CD4-positive, alpha-beta T cell treated with Interleukin-10 for 1 hour (primary cell): Measurements from ENCODE around the gene PDZD4.

Source experiments
- DNase-seq: peaks from one replicate; pipeline ENCODE4 v3.0.0-alpha.2; 2020

The PDZD4 gene

GRCh38 chrX:153769865-153770600 lies 60.3 kb downstream of the PDZD4 start:
- DNase-seq = no peak

GRCh38 chrX:153769158-153769864 lies 61.0 kb downstream of the PDZD4 start:
- DNase-seq = no peak

DNA sequence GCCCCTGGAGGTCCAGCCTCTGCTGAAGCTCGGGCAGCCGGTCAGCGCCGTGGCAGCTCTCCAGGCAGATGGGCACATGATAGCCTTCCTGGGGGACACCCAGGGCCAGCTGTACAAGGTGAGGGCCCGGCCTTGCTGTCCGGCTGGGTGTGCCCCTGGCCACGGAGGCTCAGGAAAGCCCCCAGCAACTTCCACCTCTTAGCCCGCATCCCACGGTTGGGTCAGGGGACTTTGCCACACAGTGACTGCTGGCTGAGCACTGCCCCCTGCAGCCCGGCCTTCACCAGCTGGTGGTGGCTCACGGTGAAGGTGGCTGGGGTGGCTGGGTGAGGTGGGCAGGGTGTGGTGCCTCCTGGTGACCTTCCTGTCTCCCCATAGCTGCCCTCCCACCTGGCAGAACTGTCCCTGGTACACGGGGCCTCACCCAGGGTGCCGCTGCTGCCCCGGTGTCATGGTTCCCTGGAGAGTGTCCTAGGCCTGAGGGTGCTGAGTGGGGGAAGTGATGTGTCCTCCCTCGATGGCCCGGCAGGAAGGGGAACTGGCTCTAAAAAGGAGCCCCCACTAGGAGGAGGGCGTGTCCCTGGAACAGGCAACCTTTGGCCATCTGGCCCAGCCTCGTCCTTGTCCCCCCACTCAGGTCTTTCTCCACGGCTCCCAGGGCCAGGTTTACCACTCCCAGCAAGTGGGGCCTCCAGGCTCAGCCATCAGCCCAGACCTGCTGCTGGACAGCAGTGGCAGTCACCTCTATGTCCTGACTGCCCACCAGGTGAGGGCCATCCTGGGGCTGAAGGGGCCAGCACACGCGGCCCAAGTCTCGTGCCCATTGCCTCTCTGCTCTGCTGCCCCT lies 61.8 kb downstream of the PDZD4 start:
- no peak for DNase-seq

DNA sequence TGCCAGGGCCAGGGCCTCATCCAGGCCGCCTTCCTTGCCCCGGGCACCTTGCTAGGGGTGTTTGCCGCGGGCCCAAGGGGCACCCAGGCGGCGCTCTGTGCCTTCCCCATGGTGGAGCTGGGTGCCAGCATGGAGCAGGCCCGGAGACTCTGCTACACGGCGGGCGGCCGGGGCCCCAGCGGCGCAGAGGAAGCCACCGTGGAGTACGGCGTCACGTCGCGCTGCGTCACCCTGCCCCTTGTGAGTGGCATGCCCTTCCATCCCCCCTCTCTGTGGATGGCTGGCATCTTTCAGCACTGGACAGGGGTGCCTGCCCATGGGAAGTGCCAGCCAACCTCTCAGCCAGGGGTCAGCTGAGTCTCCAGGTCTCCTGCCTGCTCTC lies 62.7 kb downstream of the PDZD4 start:
- no peak for DNase-seq

GRCh38 chrX:153766871-153767673 lies 63.3 kb downstream of the PDZD4 start:
- DNase-seq = no peak

- no peak for DNase-seq
Observed at GRCh38 chrX:153766098-153766817, 64.1 kb downstream of the PDZD4 start.

GRCh38 chrX:153765138-153766079 lies 64.9 kb downstream of the PDZD4 start:
- DNase-seq = no peak

- DNase-seq = no peak
Observed at GRCh38 chrX:153764786-153765137, 65.6 kb downstream of the PDZD4 start.

GRCh38 chrX:153763989-153764755 lies 66.2 kb downstream of the PDZD4 start, which contains the start of gene PLXNB3:
TSS of gene PLXNB3 (plus strand) at chrX:153764249. CDS start at chrX:153765536, 1,287 bp downstream.
- DNase-seq = peak; percentile 78

- no peak for DNase-seq
Observed at GRCh38 chrX:153763298-153763932, 66.9 kb downstream of the PDZD4 start.

DNA sequence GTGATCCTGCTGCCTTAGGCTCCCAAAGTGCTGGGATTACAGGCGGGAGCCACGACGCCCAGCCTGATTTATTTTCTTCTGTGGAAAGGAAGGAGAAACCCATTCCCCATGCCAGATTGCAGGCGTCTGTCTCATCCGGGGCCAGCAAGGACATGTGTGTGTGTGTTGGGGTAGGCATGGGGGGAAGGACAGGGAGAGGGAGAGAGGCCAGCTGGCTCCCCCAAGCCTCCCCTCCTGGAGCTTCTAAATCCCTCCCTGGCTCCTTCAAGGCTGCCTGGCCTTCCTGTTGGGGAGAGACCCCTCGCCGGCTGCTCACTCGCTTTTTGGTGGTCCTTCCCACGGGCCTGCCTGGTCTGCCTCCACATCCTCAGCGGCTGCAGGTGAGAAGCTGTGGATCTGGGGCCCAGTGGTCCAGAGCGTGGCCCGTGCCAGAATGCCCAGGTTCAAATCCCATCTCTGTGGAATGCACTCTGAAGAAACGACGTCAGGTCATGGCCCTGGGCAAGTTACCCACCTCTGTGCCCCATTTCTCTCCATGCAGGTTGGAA lies 67.6 kb downstream of the PDZD4 start:
- no peak for DNase-seq

GRCh38 chrX:153761863-153762262 lies 68.5 kb downstream of the PDZD4 start:
- DNase-seq = no peak

DNA sequence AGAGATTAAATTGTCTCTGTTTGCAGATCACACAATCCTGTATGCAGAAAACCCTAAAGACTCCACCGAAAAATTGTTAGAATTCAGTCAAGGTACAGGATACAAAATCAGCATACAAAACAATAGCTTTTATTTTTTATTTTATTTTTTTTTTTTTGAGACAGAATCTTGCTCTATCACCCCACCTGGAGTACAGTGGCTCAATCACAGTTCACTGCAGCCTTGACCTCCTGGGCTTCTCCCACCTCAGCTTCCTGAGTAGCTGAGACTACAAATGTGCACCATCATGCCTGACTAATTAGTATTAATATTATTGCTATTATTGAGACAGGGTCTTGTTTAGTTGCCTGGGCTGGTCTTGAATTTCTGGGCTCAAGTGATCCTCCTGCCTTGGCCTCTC lies 75.2 kb downstream of the PDZD4 start:
- DNase-seq = no peak
